IMR-90 (cell line): ENCODE data around the gene OPN5. TPM values are rescaled to one million over a fixed set of nuclear protein-coding genes. Genes with fewer than 3 reads are reported as not detected.
"Not testable (repeated sequence)": the region's sequence is repeated elsewhere in the genome, so short reads cannot be mapped to it uniquely, and the experiment has no call there.

ENCODE experiments used
- ATAC-seq: fragments of 200-7000 bp; cut with Tn5 transposase; 2 replicates; pipeline ENCODE4 v1.9.1; 2020; ENCODE audit warnings: low read depth, mild to moderate bottlenecking, moderate library complexity
- BruUV-seq: library from RNA; stranded (reverse); fragments of 400-500 nt; replicated peaks from 2 replicates; lab custom pipeline; 2021; lab: Mats Ljungman, UMichigan
- CTCF ChIA-PET: fragments of 300-600 bp; formaldehyde crosslinking; extraction: SDS; loops from one replicate; lab custom pipeline; 2021; ENCODE audit warnings: antibody characterized with exemption; lab: Yijun Ruan, JAX
- POLR2A ChIA-PET: fragments of 300-600 bp; sonication (Branson Sonifier 250); formaldehyde crosslinking; loops from one replicate; lab custom pipeline; 2022; ENCODE audit warnings: antibody characterized with exemption; ENCODE audit not compliant: unreplicated experiment; lab: Charles Lee
- DNase-seq: peaks from one replicate; pipeline ENCODE4 v3.0.0; 2013
- H2AFZ ChIP-seq: replicated peaks from 2 replicates; pipeline ENCODE3; 2013; ENCODE audit warnings: low read length, mild to moderate bottlenecking; ENCODE audit not compliant: poor library complexity
- H2AK5ac ChIP-seq: 2 replicates; pipeline ENCODE4 v1.6.1; 2013; ENCODE audit warnings: low read depth, low read length, inconsistent platforms
- H2AK9ac ChIP-seq: replicated peaks from 2 replicates; pipeline ENCODE3; 2013; ENCODE audit warnings: mild to moderate bottlenecking, low read depth, low read length, moderate library complexity; ENCODE audit not compliant: poor library complexity
- H2BK120ac ChIP-seq: 2 replicates; pipeline ENCODE4 v1.6.1; 2013; ENCODE audit warnings: low read depth, low read length, inconsistent platforms
- H2BK15ac ChIP-seq: 3 replicates; pipeline ENCODE4 v1.6.1; 2013; ENCODE audit warnings: low read depth, low read length, inconsistent platforms
- H2BK20ac ChIP-seq: 2 replicates; pipeline ENCODE4 v1.6.1; 2013; ENCODE audit warnings: low read depth, mild to moderate bottlenecking, inconsistent platforms, low read length, moderate library complexity
- H2BK5ac ChIP-seq: 2 replicates; pipeline ENCODE4 v1.6.1; 2013; ENCODE audit warnings: mild to moderate bottlenecking, low read depth, low read length, inconsistent platforms; ENCODE audit not compliant: poor library complexity, severe bottlenecking
- H3K14ac ChIP-seq: replicated peaks from 2 replicates; pipeline ENCODE4 v1.6.1; 2013; ENCODE audit warnings: low read depth, low read length, inconsistent platforms
- H3K18ac ChIP-seq: 2 replicates; pipeline ENCODE4 v1.6.1; 2013; ENCODE audit warnings: low read depth, low read length, control low read depth
- H3K23ac ChIP-seq: 2 replicates; pipeline ENCODE4 v1.6.1; 2013; ENCODE audit warnings: low read depth, low read length, inconsistent platforms
- H3K27ac ChIP-seq: 2 replicates; pipeline ENCODE4 v1.5.1; 2013; ENCODE audit warnings: mild to moderate bottlenecking, control low read depth, low read length; ENCODE audit not compliant: insufficient read depth
- H3K27me3 ChIP-seq: 2 replicates; pipeline ENCODE4 v1.6.1; 2013; ENCODE audit warnings: low read length; ENCODE audit not compliant: control insufficient read depth, insufficient read depth
- H3K36me3 ChIP-seq: 2 replicates; pipeline ENCODE4 v1.6.1; 2013; ENCODE audit warnings: low read length, mixed read lengths; ENCODE audit not compliant: control insufficient read depth, insufficient read depth
- H3K4ac ChIP-seq: 2 replicates; pipeline ENCODE4 v1.6.1; 2013; ENCODE audit warnings: low read depth, low read length, inconsistent platforms
- H3K4me1 ChIP-seq: 2 replicates; pipeline ENCODE4 v1.6.1; 2013; ENCODE audit warnings: low read length, mixed read lengths; ENCODE audit not compliant: control insufficient read depth, insufficient read depth
- H3K4me2 ChIP-seq: 2 replicates; pipeline ENCODE4 v1.6.1; 2013; ENCODE audit warnings: low read depth, mild to moderate bottlenecking, control low read depth, low read length, moderate library complexity
- H3K4me3 ChIP-seq: 2 replicates; pipeline ENCODE4 v1.5.1; 2013; ENCODE audit warnings: low read depth, mild to moderate bottlenecking, control low read depth, low read length, moderate library complexity; ENCODE audit not compliant: insufficient read depth
- H3K56ac ChIP-seq: 2 replicates; pipeline ENCODE4 v1.6.1; 2013; ENCODE audit warnings: low read length, inconsistent platforms; ENCODE audit not compliant: insufficient read depth; ENCODE audit errors: extremely low read depth
- H3K79me1 ChIP-seq, 2 experiments: 2 replicates each; pipeline ENCODE4 v1.6.1; 2013; ENCODE audit warnings: low read length in 2 of 2, inconsistent platforms in 1 of 2, low read depth in 1 of 2
- H3K9ac ChIP-seq: 2 replicates; pipeline ENCODE4 v1.6.1; 2013; ENCODE audit warnings: low read depth, low read length, control low read depth
- H3K9me1 ChIP-seq: 2 replicates; pipeline ENCODE4 v1.6.1; 2013; ENCODE audit warnings: low read length, inconsistent platforms; ENCODE audit not compliant: insufficient read depth
- H3K9me3 ChIP-seq: 2 replicates; pipeline ENCODE4 v1.6.1; 2013; ENCODE audit warnings: low read length; ENCODE audit not compliant: control insufficient read depth, insufficient read depth
- H4K20me1 ChIP-seq: 2 replicates; pipeline ENCODE4 v1.6.1; 2013; ENCODE audit warnings: low read length, inconsistent platforms; ENCODE audit not compliant: insufficient read depth
- H4K5ac ChIP-seq: 2 replicates; pipeline ENCODE4 v1.6.1; 2013; ENCODE audit warnings: mild to moderate bottlenecking, low read depth, low read length, control low read depth
- H4K8ac ChIP-seq, 2 experiments: 2 replicates each; pipeline ENCODE4 v1.6.1; 2013; ENCODE audit warnings: low read depth in 2 of 2, low read length in 2 of 2, control low read depth in 1 of 2, inconsistent platforms in 1 of 2
- H4K91ac ChIP-seq: 2 replicates; pipeline ENCODE4 v1.6.1; 2013; ENCODE audit warnings: low read depth, low read length, inconsistent platforms; ENCODE audit not compliant: insufficient read depth
- WGBS, 2 experiments: methylation state at CpG; one replicate each; pipeline versions ENCODE4 v1.1.5 to v1.1.7; 2013; ENCODE audit warnings: missing lambda C conversion rate in 2 of 2; ENCODE audit not compliant: insufficient read length in 1 of 2; ENCODE audit errors: extremely low coverage in 2 of 2; 5-methylcytosine and 5-hydroxymethylcytosine counted together
- dilution Hi-C: fragments of 300-500 bp; cut with HindIII; formaldehyde crosslinking; loops from one replicate; pipeline ENCODE4 v1.14.3; 2018; ENCODE audit warnings: low sequenced_read_pairs; ENCODE audit not compliant: unreplicated experiment
- in situ Hi-C: fragments of 300-500 bp; cut with MboI; formaldehyde crosslinking; loops from 3 replicates; pipeline ENCODE4 v1.14.3; 2019; ENCODE audit warnings: low sequenced_read_pairs, inconsistent platforms, mixed read lengths
- intact Hi-C: fragments of 100-400 bp; cut with micrococcal nuclease; formaldehyde crosslinking; loops from 2 replicates; pipeline ENCODE4 v1.10.0; 2022
- polyA plus RNA-seq, 3 experiments: library from polyadenylated mRNA; depleted of rRNA; stranded (reverse); fragments of >200 nt; gene quantifications; 2 replicates each; pipeline ENCODE4 v1.2.3, GENCODE V29; 2012; ENCODE audit warnings: low replicate concordance in 1 of 3
- total RNA-seq: library from RNA; depleted of rRNA; stranded (reverse); fragments of >200 nt; gene quantifications from 2 replicates; pipeline ENCODE4 v1.2.3, GENCODE V29; 2012

Gene OPN5
- total and polyA plus RNA-seq, 2 of the 4 experiments (the other 2 are of a cell fraction): not detected

DNA sequence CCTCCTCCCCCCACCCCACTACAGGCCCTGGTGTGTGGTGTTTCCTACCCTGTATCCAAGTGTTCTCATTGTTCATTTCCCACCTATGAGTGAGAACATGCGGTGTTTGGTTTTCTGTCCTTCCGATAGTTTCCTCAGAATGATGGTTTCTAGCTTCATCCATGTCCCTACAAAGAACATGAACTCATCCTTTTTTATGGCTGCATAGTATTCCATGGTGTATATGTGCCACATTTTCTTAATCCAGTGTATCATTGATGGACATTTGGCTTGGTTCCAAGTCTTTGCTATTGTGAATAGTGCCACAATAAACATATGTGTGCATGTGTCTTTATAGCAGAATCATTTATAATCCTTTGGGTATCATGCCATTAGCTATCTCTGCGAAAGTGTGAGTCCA, 36.6 kb upstream of the OPN5 start:
- dilution Hi-C loops, H4K91ac ChIP-seq, H3K4me3 ChIP-seq, H3K36me3 ChIP-seq, H3K4me1 ChIP-seq, H3K9me3 ChIP-seq, POLR2A ChIA-PET, H3K9ac ChIP-seq, intact Hi-C loops, H3K4me2 ChIP-seq, H3K27ac ChIP-seq, H3K79me1 ChIP-seq, H2AK5ac ChIP-seq, H3K27me3 ChIP-seq, BruUV-seq, in situ Hi-C loops, H2BK5ac ChIP-seq, H3K14ac ChIP-seq, H3K56ac ChIP-seq, ATAC-seq, H2AFZ ChIP-seq, CTCF ChIA-PET, H4K8ac ChIP-seq, H4K5ac ChIP-seq, H2AK9ac ChIP-seq, H4K20me1 ChIP-seq, DNase-seq, H3K23ac ChIP-seq, H3K4ac ChIP-seq, H2BK120ac ChIP-seq, H2BK15ac ChIP-seq, H2BK20ac ChIP-seq, H3K18ac ChIP-seq, H3K9me1 ChIP-seq: not testable (repeated sequence)
- no CpG with 5 or more reads among the region's 3 CpGs for WGBS, 2 experiments
